Gastrocnemius medialis (tissue), 4 donors: ENCODE data around the gene COMMD2.

Source experiments
- POLR2A ChIP-seq, 2 donors: fragments of 450-650 bp; IDR thresholded peaks; one replicate each; pipeline ENCODE4 v1.6.1; 2017; ENCODE audit warnings: antibody characterized with exemption in 2 of 2, mild to moderate bottlenecking in 2 of 2, moderate library complexity in 2 of 2
- TF ChIP-seq, protein P1 (sequence below), 5 experiments: fragments of 450-650 bp in 3 of 5; fragments of 200-600 bp in 2 of 5; sonication (generic) in 2 of 5; IDR thresholded peaks in 4 of 5; conservative IDR thresholded peaks in 1 of 5; 1 replicate in 4 of 5; 2 replicates in 1 of 5; pipeline ENCODE4 v1.5.1; 2016 to 2019; ENCODE audit warnings: antibody characterized with exemption in 5 of 5, mild to moderate bottlenecking in 3 of 5, moderate library complexity in 3 of 5

DNA sequence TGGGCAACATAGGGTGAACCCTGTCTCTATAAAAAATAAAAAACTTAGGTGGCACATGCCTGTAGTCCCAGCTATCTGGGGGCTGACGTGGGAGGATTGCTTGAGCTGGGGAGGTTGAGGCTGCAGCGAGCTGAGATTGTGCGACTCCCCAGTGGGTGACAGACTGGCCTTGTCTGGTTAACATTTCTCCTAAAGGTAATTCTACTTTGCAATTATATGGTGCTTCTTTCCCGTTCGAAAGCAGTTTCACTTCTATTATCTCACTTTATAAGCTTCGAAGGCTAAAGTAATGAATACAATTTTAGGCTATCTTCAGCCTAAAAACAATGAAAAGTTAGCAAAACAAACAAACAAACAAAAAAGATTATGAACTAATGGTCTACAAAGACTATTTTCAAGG lies 35.3 kb downstream of the COMMD2 start:
- TF ChIP-seq, protein P1, sequence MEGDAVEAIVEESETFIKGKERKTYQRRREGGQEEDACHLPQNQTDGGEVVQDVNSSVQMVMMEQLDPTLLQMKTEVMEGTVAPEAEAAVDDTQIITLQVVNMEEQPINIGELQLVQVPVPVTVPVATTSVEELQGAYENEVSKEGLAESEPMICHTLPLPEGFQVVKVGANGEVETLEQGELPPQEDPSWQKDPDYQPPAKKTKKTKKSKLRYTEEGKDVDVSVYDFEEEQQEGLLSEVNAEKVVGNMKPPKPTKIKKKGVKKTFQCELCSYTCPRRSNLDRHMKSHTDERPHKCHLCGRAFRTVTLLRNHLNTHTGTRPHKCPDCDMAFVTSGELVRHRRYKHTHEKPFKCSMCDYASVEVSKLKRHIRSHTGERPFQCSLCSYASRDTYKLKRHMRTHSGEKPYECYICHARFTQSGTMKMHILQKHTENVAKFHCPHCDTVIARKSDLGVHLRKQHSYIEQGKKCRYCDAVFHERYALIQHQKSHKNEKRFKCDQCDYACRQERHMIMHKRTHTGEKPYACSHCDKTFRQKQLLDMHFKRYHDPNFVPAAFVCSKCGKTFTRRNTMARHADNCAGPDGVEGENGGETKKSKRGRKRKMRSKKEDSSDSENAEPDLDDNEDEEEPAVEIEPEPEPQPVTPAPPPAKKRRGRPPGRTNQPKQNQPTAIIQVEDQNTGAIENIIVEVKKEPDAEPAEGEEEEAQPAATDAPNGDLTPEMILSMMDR (IDR thresholded peaks at IDR 0.05 in 4 of 5, conservative IDR thresholded peaks at IDR 0.05 in 1 of 5): no peak
- TF ChIP-seq POLR2A (IDR thresholded peaks at IDR 0.05): no peak
